Hypothalamus (tissue), 51 donors: Measurements from ENCODE around the gene TMUB1.

Experiments
- DNase-seq, 51 donors: peaks; one replicate each; lab custom pipeline; 2025; lab: John Stamatoyannopoulos, UW

TMUB1 gene

DNA sequence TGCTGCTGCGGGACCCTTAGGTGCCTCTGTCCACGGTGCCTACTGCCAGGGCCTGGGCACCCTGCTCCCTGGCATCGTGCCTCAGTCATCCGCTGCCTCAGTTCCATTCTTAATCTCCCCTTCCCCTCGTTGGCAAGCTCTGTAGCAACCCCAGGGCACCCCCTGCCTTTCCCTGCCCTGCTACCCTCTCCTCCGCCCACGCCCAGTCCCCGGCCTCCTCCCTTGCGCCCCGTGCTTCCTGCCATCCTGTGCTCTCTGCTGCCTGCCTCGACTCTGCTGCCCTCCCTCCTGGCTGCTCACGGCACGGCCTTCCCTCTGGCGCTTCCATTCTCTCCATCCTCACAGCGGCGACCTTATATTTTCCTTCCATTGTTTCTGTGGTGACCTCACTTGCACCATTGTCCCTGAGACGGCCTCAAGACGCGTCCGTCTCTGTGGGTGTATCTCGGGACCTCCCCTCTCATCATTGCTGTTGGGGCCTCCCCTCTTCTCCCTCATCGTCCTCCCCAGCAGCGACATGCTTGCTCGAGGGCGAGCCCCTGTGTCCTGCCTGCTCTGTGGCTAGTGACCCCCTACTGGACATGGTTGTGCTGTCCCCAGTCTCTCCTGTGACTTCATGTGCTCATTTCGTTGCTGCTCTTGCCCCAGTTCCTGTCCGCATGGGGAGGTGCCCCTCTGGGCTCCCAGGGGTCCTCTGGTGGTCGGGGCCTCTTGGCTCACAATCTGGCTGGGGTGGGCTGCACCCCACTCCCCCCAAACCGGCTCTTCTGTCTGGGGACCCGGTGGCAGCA is 38.3 kb upstream of the TMUB1 start:
- DNase-seq = no peak

DNA sequence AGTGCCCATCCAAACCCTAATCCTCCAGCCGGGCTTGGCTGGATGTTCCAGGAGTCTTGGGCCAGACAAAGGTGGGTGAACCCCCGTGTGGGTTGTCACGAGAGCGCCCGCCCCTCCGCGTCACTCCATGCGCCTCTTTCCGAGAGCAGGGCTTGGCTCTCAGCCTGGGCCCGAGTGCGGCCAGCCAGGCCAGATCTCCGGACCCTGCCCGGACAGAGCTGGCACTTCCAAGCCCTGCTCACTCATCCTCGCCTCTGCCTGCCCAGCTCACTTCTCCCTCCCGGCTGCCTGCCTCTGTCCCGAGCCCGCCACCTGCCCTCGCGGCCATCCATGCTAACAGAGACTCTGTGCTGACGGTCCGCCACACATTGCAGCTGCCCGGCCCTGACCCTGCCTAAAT is 37.6 kb upstream of the TMUB1 start:
- peak in 37 of 51 donors; percentile 6 to 78 (median 45) for DNase-seq

DNA sequence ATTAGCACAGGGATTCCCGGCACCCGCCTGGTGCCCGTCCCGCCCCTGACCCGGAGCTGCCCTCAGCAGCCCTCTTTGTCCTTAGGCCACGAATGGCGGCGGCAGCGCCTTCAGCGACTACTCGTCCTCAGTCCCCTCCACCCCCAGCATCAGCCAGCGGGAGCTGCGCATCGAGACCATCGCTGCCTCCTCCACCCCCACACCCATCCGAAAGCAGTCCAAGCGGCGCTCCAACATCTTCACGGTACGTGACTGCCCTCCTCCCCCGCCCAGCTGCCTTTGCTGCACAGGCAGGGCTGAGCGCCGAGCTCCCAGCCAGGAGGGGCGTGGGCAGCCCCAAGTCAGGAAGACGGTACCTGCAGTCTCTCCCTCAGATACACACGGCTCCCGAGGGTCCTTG is 36.6 kb upstream of the TMUB1 start:
- peak in 3 of 51 donors; percentile 12 to 67 (median 18) for DNase-seq

DNA sequence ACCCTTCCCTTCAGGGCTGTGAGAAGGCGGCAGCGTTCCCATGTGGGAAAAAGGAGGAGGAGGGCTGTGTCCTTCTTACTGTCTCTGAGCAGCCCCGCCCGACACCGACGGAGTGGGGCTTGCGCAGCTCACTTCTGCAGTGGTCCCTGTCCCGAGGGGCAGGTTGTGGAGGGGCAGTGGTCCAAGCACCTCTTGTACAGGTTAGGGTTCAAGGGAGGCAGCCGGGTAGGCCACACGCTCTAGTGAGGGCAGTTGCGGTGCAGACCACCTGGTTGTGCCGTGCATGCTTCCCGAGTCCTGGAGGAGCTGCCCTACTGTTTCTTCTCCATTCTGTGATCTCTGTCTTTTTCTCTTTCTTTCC is 35.7 kb upstream of the TMUB1 start:
- no peak for DNase-seq

DNA sequence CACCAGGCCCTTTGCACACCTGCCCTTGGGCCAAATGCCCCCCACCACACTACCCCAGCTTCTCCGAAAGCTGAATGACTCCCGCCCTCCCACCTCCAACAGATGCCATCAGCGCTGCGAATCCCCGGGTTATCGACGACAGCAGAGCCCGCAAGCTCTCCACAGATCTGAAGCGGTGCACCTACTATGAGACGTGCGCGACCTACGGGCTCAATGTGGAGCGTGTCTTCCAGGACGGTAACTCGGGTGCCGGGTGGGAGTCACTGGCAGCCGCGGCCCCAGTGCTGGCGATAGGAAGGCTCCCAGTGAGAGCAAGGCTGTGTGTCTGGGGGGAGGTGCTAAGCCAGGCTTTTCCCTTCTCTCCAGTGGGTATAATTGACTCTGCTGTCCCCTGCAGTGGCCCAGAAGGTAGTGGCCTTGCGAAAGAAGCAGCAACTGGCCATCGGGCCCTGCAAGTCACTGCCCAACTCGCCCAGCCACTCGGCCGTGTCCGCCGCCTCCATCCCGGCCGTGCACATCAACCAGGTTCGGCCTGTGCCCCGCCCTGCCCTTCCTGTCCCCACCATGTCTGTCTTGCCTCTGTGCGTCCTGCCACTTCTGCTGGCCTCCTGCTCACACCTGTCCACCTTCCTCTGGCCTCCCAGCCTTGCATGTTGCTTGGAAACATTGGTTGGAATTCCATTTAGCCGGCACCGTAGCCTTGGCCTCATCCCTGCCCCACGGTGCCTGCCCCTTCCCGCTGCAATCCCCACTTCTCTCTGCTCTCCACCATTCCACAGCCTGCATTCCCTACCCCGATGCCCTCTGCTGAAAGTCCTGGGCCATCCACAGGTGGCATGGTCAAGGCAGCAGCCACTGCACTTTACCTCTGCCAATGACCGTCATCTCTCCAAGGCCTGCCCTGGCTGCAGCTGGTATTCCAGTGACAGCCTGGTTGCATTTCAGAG is 35.1 kb upstream of the TMUB1 start:
- DNase-seq = no peak

DNA sequence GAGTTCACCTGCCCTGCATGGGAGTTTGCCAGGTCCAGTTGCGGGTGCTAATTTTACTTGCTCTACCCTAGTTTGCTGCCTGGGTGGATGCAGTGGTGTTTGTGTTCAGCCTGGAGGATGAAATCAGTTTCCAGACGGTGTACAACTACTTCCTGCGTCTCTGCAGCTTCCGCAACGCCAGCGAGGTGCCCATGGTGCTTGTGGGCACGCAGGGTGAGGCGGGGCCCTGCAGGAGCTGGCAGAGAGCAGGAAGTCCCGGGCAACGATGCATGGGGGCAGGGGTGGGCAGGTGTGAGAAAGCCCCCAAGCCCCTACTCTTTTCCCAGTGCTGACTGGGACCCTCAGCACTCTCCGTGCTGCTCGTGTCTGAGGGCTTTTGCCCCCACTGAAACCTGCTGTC is 34.3 kb upstream of the TMUB1 start:
- DNase-seq = no peak

DNA sequence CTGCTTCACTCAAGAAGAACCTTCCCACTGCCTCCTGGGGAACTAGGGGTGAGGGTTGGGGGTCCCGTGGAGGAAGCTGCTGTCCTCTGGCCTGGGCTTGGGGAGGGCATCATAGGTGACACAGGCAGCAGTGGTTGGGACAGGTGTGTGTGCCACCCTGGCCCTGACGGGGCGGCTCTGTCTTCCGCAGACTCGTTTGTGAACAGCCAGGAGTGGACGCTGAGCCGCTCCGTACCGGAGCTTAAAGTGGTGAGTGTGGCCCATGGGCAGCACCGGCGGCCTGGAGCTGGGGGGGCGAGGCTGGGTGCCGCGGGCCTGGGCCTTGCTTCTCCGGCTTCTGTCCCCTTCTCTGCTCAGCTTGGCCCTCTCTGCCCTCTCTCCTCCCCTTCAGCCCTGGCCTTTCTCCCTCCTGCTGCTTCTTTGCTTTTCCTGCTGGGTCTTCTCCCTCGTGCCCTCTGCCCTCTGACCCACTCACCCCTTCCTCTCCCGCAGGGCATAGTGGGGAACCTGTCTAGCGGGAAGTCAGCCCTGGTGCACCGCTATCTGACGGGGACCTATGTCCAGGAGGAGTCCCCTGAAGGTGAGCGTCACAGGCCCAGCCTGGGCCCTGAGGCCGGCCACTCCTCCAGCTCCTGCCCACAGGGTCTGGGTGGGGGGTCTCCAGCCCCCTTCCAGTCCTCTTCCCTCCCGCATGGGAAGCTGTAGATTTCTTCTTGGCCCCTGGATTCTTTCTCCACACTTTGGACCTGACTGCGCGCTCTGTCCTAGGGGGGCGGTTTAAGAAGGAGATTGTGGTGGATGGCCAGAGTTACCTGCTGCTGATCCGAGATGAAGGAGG is 33.5 kb upstream of the TMUB1 start:
- no peak for DNase-seq

DNA sequence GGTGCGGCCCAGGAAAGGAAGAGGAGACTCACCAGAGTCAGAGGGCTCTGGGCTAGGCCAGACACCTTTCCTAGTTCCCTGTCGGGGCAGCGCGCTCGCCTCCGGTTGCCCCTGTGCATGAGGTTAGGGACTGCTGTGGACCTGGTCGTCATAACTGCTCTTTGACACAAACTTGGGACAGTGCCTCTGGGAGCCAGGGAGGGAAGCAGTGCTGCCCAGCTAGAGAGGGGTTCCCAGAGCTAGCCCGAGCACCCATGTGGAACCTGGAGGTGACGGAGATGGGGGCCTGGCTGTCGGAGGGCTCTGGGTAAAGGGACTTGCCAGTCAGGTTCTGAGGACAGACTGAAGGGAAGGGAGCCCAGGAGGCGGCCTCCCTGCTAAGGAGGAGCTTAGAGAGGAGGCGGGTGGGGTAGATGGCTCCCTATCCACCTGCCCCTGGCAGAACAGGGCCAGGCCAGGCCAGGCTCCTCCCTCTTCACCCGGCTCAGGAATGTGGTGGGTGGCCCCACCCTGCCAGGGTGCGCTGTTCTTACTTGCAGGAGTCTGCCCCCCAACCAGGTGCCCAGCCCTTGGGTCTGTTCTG is 32.6 kb upstream of the TMUB1 start:
- DNase-seq = no peak

DNA sequence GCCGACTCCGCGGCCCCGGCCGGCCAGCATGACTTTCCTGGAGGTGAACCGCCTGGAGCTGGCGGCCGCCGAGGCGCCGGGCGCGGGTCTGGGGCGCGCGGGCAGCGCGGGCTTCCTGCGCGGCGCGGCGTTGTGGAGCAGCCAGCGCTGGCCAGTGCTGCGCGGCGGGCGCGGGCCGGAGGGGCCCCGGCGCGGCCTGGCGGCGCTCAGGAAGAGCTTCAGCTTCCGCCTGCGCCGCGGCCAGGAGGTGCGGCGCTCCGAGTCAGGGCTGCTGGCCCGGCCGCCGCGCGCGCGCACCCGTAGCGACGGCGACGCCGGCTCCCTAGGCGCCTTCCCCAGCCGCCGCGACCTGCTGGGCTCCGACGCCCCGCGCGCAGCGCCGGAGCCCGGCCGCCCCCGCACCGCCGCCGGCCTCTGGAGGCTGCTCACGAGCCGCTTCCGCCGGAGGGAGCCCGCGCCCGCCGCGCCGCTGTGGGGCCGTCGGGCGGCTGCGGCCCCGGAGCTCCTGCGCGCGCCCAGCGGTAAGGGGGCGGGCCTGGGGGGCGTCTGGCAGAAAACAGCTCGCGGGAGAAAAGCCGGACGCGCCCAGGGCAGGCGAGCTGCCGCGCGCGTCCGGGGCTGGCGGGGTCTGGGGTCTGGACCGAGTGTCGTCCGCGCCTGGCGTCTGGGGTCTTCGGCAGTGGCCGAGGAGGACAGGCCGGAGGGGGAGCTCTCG is 32.0 kb upstream of the TMUB1 start:
- DNase-seq = peak in 1 of 51 donors; percentile 46

DNA sequence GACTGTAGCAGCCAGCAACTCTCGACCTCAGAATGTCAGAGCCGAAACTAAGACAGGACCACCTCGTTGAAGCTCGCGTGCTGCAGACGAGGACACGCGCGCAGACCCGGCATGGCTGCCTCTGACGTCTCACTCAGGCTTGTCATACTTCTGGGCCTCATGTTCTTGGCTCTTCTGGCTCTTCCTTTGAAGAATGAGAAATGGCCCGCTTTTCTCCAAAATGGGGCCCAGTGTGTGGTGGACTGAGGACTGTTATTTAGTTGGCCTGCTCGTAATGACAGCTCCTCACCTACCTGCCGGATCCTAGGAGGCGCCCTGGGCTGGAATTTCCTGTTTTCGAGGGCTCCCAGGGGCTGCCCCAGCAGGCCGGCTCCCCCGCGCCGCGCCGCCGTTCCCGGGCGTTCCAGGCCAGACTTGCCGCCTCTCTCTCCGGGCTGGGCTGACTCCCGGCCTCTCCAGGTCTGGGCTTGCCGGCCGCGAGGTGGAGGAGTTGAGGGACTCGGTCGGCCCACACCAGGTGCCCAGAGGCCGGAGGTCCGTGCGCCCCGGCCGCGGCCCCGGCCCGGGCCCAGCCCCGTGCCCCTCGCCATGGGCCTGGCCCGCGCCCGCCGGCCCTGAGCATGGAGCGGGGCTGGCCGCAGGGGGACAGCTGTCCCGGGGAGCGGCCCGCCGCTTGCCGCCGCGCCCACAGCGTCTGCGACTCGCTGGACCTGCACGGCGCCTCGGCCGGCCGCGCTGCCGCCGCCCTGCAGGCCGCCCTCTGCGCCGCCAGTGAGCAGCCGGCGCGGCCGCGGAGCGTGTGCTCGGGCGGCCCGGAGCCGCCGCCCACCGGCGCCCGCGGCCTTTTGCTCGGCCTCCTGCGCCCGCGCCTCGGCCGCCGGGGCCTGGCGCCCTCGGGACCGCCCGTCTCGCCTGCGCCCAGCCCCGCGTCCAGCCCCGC is 31.1 kb upstream of the TMUB1 start:
- DNase-seq = no peak

DNA sequence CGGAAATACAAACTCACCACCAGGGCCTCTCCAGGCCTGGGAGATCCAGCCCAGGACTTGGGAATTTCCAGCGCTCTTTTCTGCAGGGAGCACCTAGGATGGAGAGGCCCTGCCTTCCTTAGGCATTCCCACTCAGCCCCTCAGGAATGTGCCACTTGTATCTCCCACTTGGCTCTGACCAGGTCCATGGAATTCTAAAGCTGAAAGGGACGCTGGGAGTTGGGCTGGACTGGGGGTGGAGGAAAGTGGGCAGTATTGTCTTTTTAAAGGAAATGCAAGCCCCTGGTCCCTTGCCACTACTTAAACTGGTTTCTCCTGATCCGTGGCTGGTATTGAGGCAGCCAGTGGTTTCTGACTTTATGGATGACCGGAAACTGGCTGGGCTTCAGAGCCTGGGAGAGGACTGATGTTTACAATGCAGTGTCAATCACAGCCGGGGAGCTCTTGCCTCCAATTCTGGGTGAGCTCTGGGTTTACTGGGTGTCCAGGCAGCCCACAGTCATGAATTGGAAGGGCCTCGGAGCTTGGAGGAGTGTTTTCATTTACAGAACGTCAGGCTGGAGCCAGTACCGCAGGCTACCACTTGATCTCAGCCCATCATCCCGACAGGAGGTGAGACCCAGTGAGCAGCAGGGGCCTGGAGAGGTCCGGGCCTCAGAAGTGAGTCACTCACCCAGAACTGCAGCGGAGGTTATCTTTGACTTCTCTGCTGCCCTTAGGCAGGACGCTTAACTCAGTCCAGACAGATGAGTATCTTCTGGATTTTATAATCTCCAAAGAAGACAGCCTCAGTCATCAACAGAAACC is 30.3 kb upstream of the TMUB1 start:
- DNase-seq = no peak

DNA sequence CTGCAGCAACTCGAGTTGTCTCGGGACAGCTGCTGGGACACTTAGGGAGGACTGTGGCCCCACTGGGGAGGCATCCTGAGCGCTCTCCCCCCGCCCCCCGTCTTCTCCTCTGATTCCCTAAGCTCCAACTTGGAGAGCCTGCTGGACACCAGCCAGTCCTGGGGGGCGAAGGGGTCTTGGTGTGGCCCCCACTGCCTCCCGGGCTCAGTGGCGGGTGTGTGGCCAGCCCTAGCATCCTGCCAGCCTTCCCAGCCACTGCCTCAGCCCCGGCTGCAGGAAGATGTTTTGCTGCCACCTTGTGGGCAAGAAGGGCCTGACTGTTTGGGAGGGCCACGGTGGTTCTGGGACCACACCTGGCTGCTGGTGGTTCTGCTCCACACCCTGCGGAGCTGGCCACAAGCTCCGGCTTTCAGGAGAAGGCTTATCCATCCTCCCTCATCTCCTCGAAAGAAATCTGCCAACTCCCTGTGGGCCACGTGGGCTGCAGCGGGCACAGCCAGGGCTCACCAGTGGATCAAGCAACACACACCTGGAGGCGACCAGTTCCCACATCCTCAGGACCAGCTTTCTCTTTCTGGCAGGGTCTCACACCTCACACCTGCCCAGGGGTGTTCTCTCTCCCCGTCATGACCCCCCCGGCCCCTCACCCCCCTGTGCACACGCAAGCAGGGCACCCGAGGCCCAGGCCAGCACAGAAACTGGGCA is 27.8 kb upstream of the TMUB1 start:
- peak in 45 of 51 donors; percentile 19 to 82 (median 59) for DNase-seq

DNA sequence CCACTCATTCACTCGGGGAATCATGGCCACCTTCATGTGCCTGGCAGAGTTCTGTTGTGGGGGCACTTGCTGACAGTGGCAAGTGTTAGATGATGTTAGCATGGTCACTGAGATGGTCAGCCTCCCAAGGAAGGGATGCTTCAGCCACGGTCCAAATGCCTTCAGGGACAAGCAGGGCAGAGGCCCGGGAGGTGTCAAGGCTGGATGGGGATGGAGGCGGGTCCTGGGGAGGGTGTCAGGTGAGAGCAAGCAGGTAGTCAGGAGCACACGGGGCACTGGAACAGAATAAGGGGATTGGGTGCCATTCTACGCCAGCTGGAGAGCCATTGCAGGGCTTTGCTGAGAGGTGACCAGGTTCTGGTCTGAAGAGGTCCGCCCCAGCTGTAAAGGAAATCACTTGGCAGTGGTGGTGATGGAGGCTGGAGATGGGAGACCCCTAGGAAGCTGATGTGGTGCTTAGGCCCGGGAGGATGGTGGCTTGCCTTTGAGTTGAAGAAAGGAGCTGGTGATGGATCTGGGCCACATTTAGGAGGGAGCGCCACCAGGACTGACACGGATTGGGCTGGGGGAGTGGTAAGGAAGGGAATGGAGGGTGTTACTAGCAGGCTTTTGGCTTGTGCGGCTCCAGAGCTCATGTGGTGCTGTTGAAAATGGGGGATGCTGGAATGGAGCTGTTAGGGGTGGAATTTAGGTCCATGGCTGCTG is 27.1 kb upstream of the TMUB1 start:
- no peak for DNase-seq

DNA sequence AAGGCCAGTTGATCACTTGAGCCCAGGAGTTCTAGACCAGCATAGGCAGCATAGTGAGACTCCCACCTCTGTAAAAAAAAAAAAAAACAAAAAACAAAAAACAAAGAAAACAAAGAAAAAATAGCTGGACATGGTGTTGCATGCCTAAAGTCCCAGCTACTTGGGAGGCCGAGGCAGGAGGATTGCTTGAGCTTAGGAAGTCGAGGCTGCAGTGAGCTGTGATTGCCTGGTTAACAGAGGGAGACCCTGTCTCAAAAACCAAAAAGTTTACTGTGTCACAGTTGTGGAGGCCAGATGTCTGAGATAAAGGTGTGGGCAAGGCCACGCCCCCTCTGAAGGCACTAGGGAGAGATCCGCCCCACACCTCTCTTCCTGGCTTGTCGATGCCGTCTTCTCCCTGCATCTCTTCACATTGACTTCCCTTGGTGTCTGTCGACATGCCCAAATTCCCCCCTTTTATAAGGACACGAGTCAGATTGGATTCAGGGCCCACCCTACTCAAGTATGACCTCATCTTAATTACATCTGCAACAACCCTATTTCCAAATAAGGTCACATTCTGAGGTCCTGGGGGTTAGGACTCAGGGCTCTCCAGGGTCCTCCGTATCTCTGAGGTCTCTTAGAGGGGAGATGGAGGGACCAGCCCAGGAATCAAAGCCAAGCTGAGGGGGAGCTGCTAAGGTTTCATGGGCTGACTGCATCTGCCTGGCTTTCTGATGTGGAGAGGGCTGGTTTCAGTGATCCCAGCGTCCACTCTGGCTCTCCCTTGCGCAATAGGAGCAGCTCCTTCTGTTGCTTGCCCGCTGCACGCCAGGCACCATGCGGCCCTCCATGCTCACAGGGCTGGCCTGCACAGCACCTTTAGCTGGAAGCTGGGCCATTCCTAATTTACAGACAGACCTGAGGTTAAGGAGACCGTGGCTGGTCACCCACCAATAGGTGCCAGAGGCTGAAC is 26.1 kb upstream of the TMUB1 start:
- no peak for DNase-seq

DNA sequence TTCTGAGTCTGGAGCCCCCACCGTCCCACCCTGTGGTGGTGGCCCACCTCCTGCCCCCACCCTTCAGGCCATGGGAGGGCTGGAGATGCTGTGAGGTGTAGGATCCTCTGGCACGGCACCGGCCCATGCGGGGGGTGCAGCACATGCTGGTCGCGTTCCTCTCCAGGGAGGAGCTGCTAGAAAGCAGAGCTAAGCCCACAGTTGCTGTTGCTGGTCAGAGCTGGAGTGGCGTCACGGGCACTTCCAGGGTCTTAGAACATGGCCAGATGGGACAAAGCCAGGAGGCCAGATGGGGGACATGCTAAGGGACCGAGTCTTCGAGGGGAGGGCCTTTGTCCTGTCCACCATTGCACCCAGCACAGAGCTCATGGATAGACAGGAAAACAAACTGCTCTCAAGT is 24.6 kb upstream of the TMUB1 start:
- DNase-seq = no peak
